GM15510 (cell line): Measurements from ENCODE around the gene POLR2L.

Experiments used
- POLR2A ChIP-seq: IDR thresholded peaks from 3 replicates; pipeline ENCODE4 v1.6.1; 2011; ENCODE audit warnings: borderline replicate concordance; ENCODE audit not compliant: insufficient read length; ENCODE audit errors: extremely low read depth

Gene POLR2L

GRCh38 chr11:842370-843002 lies at the start of gene POLR2L, which contains the start of gene TSPAN4:
TSS of gene POLR2L (minus strand) at chr11:842529. CDS start at chr11:842508, 21 bp downstream.
TSS of gene TSPAN4 (plus strand) at chr11:842852. CDS start at chr11:850305, 7,453 bp downstream.
- TF ChIP-seq POLR2A = peak; percentile 99

GRCh38 chr11:890794-891540 lies 48.6 kb upstream of the POLR2L start:
- TF ChIP-seq POLR2A = no peak

GRCh38 chr11:889687-890475 lies 47.6 kb upstream of the POLR2L start:
- TF ChIP-seq POLR2A = no peak

- no peak for TF ChIP-seq POLR2A
Observed at GRCh38 chr11:889257-889656, 46.9 kb upstream of the POLR2L start.

GRCh38 chr11:888310-889212 lies 46.2 kb upstream of the POLR2L start:
- TF ChIP-seq POLR2A = no peak

- TF ChIP-seq POLR2A = no peak
Observed at GRCh38 chr11:887589-887988, 45.3 kb upstream of the POLR2L start.

- TF ChIP-seq POLR2A = no peak
Observed at GRCh38 chr11:886568-886967, 44.2 kb upstream of the POLR2L start.

GRCh38 chr11:884578-885070 lies 42.3 kb upstream of the POLR2L start:
- no peak for TF ChIP-seq POLR2A

GRCh38 chr11:883527-883926 lies 41.2 kb upstream of the POLR2L start:
- no peak for TF ChIP-seq POLR2A

GRCh38 chr11:882596-882995 lies 40.3 kb upstream of the POLR2L start:
- no peak for TF ChIP-seq POLR2A

GRCh38 chr11:880447-880846 lies 38.1 kb upstream of the POLR2L start:
- no peak for TF ChIP-seq POLR2A

- no peak for TF ChIP-seq POLR2A
Observed at GRCh38 chr11:877565-877964, 35.2 kb upstream of the POLR2L start.

GRCh38 chr11:876545-876944 lies 34.2 kb upstream of the POLR2L start:
- no peak for TF ChIP-seq POLR2A

GRCh38 chr11:875769-876301 lies 33.5 kb upstream of the POLR2L start:
- no peak for TF ChIP-seq POLR2A
